ENCODE data around the gene ADCY5.

Gene ADCY5

GRCh38 chr3:123337948-123338619 is 110.8 kb downstream of the ADCY5 start:
- DNase-seq = no peak

DNA sequence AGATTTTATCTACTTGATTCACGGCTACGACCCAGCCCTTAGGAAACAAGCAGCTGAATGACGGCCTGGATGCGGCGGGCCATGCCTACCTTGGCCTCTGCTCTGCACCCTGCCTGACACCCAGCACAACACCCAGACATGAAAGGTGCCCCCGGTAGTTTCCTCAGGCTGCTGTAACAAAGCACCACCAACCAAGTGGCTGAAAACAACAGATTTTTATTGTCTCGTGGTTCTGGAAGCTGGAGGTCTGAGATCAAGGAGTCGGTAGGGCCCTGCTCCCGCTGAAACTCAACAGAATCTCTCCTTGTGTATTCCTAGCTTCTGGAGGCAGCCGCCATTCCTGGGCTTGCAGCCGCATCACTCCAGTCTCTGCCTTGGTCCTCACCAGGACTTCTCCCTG is 111.7 kb downstream of the ADCY5 start:
- DNase-seq = no peak

DNA sequence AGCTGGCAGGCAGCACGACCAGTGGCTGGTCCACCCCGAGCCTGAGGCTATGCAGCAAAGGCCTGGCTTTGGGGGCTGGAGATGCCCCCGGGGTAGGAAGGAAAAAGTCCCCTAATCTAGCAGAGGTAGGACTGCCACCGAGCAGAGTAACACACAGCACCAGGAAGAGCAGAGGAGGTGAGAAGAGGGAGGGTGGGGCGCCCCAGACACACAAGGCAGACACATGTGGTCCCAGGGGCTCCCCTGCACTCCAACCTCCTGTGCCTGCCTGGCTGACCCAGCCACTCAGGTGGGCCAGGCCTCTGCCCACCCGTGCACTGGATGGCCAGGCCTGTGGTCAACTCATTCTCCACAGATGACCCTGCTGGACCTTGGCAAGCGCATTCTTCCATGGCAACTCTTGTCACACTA is 112.4 kb downstream of the ADCY5 start:
- DNase-seq = no peak

DNA sequence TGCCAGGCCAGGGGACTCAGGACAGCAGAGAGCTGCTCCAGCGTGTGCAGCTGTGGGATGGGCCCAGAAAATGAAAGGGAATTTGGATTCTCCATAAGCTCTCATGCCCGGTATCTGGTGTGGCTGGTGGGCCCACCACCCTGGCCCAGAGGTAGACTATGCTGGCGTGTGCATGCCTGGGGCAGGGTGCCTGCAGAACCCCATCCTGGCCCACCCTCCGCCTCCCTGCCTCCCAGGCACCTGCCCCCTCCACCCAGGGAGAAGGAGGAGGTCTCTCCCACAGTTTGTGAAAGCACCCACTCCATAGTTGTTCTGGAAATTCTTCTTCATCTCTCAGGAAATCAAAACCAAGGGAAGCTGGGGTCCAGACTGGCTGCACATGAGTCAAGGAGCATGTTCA is 112.9 kb downstream of the ADCY5 start:
- DNase-seq = no peak

DNA sequence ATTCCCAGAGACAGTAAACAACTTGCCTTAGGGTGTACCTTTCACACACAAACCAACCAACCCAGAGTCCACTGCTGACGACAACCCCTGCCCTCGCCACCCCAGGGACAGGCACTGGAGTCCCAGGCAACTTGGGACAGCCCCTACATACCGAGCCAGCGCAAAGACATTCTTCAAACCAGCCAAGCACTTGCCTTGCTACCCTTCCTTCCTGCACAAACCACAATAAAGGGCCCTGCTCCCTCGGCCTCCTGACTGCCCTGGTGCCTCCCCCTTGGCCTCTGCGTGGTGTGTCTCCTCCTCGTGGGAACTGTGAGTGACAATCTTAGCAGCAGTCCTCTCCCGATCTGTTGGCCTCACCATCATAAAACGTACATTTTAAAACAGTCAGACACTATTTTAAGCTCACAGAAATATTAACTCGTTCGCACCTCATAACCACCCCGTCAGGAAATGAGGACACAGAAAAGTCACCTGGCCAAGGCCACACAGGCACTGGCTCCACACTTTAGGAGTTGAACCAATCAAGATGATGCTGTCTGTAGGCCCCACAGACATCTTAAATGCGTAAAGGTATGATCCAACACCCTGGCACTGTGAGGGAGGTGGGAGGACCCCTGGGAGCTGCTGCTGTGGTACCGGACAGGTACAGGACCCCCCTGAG is 113.8 kb downstream of the ADCY5 start:
- no peak for DNase-seq

DNA sequence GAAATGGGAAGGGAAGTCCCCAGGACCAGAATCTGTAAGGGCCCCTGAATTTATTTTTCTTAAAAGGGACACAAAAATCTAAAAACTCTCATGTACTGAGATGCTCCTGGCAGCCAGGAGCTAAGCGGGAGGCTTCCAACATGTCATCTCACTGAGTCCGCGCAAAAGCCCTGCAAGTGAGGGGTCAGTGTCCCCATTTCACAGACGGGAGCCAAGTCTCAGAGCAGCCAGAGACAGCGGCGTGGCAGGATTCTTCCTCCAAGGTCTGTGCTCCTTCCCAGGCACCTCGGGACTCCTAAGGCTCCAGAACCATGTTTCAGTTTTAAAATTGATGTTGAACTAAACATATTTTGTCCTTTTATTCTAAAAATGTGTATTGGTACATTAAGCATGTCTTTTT is 114.8 kb downstream of the ADCY5 start:
- no peak for DNase-seq

DNA sequence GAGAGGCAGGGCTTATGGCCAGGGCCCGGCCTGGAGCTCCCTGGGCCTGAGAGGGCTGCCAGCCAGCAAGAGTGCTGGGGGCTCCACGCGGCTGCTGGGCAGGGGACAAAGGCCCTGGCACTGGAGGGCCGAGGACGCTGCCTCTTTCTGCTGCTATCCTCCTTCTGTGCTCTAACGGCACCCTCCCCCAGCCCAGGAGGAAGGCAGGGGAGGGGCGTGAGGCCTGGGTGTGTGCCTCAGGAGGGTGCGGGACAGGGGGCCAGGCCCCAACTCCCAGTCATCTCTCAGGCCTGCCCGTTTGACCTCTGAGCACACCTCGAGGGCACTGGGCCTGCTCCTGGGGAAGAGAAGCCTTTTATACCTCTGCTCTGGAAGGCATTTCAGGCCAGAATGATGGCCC is 115.5 kb downstream of the ADCY5 start:
- DNase-seq = no peak

- no peak for DNase-seq
Observed at GRCh38 chr3:123332124-123332641, 116.7 kb downstream of the ADCY5 start.

DNA sequence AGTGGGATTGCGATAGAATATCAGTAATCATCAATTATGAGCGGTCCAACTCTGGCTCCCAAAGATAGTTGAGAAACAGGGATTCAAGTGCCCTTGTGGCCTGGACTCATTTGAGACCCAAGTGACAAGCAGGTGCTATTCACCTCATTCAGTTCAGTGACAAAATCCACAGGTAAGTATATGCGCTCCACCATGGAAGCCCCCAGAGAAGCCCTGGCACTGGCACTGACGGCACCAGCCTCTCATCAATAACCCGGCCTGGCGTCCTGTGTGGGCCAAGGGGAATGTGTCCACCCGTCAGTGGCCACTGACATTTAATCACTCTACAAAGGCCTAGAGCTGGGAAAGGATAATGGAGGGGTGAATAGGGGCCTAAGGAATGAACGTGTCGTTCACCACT is 117.2 kb downstream of the ADCY5 start:
- DNase-seq = no peak

DNA sequence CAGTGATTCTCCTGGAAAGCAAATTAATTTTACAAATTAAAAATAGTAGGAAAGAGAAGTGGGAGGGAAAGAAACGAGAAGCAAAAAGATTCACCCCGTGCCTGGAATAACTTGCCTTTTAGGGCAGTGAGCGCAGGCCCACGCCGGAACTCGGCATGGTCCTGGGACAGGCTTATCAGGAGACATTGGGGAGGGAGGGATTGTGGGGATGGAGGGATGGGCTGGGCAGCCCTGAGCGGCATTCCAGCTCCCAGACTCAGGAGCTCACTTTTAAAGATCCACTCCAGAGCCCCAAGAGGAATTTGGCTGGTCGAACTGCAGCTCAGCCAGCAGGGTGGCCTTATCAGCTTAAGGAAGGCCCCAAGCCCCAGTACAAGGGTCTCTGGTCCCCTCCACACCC is 117.9 kb downstream of the ADCY5 start:
- no peak for DNase-seq

DNA sequence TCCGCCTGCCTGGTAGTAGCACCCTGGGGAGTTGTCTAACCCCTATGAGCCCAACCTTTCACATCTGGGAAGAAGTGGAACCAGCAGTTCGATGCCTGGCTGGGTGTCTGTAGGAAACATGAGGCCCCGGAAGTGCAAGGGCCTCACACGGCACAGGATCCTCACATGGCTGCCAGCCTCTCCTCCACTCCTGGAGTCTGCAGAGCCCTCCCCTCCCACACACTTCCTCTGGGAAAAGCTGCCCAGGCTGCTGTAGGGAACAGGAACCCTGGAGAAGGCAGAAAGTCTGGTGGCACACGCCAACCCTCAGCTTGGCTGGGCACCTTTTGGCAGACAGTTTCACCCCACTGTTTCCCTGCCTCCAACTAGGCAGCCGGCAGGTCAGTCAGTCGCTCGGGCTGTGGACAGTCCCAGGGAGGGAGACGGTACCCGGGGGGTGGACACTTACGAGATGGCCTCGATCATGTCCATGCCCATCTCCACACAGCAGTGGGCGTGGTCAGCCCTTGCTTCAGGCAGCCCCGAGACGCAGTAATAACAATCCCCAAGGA is 118.4 kb downstream of the ADCY5 start:
- DNase-seq = no peak

DNA sequence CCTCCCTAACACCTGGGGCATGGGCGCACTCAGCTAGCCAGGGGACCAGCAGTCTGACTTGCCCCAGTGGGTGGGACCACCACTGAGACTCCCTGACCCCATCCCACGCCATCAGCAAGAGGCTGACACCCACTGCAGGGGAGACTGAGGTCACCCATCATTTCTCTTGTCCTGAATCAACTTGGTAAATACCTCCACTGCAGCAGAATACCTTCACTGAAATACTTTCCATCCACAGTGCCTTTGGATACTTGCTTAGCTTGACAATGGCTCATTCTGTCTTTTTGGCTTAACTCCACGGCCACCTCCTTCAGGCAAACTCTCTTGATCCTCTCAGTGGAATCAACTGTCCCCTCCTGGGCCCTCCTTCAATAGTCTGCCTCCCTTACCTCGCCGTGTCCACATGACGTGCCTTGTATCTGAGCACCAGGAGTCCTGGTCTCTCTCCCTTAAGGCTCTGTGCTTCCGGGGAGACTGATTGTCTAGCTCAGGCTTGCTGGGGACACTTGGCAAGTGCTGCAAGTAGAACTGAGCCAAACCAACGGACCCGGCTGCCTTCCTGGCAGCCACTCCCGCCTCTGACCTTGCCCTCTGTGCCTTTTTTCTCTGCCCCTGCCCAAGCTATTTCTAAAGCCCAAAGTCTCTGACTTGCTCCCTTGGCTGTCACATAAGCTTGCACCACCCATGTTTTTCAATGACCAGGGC is 119.1 kb downstream of the ADCY5 start:
- DNase-seq = no peak

- DNase-seq = peak; percentile 48
Observed at GRCh38 chr3:123328851-123329635, 119.8 kb downstream of the ADCY5 start.

- DNase-seq = no peak
Observed at GRCh38 chr3:123327956-123328850, 120.7 kb downstream of the ADCY5 start.

GRCh38 chr3:123327480-123327879 is 121.4 kb downstream of the ADCY5 start:
- DNase-seq = no peak

DNA sequence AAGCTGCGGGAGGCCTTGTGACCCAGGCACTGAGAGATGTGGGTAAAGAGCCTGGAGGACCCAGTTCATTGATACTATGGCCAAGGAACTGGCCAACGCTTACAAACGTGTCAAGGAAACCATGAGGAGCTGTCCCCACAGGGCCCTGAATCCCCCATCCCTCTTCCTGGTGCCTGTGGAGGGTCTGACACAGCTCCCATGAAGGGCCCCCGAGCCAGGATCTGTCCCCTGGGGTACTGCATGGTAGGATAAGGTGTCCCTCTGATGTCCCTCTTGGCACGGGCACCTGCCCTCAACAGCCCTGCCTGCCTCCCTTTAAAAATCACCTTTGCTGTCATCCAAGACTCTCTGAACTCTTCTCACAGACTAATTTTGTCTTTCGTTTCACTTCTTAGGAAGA is 122.4 kb downstream of the ADCY5 start:
- no peak for DNase-seq

DNA sequence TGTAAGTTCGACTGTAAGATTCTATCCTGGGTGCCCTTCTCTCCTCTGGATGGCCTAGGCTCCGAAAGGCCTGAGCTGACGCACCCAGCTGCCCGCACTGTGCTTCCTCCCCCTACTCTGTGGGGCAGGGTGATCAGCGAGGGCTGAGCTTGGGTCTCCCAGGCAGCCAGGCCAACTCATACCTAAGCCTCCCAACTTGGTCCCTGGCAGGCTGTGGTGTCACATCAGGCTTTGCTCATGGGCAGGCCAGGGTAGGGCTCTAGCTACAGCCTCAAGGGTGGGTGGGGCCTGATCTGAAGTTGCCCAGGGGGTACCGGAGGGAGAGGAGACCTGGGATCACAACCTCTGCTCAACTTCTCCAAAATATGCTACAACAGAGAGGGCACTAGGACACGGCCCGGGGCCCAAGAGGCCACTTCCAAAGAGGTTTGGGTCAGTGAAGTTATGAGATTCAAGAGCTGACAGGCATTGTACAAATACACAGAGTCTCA is 123.1 kb downstream of the ADCY5 start:
- DNase-seq = no peak

DNA sequence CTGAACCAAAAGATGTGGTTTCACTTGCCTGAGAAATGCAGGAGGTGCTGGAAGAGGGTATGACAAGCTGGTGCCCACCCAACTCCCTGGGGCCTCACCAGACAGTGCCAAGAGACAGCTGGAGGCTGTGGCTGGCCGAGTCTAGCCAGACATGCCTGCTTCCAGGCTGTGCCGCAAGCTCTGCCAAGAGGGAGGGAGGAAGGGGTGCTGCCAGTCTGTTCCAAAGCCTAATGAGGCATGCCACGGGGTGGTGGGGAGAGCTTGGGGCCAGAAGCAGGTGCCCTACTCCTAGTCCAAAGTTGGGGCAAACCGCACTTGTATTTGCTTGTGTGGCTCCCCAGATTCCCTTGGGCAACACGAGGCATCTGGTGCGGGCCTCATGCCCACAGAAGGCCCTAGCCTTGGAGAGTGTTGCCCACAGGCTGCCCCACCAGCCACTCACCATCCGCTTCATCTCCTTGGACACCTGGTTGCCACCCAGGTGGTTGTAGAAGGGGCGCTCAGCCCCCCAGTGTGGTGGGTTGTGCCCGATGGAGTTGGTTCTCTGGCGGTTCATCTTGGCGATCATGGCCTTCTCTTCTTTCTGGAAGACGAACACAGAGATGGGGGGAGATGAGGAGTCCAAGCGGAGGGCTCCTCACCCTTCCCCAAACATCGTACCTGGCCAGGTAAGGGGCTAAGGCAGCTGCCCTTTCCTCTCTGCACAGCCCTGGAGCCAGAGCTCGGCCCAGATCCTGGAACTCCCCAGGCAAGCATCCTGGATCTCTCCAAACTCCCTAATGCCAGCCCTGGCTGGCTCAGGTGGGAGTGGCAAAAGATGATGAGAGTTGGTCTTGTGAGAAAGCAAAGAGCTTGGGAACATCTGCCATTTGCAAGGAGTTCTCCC is 123.8 kb downstream of the ADCY5 start:
- no peak for DNase-seq

- no peak for DNase-seq
Observed at GRCh38 chr3:123323781-123324180, 125.1 kb downstream of the ADCY5 start.

DNA sequence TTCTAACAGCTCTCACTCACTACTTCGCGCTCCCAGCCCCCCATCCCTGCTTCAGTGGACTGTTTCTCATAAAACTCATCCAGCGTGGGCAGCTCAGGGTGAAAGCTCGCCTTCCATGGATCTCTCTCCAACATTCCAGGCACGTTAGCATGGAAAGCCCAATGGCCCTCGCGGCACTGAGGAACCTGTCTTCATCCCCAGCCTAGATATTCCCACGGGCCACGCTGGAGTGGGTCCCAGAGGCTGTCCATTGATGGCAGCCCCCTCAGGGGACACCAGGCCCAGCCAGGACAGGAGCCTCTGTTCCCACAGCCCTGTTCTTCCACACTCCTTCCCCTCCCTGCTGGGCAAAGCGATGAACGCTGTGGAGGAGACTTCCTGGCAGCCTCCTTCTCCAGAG is 126.0 kb downstream of the ADCY5 start:
- DNase-seq = no peak

DNA sequence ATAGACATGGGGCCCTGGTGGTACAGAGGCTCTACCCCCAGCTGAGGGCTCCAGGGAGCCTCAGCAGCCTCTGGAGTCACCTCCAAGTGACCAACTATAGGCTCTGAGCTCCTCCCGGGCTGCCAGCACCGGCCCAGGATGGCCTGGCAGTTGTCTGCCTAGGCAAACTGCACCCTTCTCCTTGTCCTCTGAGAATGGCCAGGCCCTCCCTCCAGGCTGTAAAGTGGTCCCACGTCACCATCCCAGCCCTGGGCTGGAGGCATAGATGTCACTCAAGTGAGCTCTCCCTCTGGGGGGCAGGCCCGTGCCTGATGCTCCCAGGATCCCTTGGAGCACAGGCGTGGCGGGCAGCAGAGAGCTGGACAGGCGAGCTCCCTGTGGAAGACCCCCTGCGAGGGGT is 127.1 kb downstream of the ADCY5 start:
- DNase-seq = no peak

Measured in T1000 (cell line).